Measurements from ENCODE around the gene ATP2A1. TPM values are rescaled to one million over a fixed set of nuclear protein-coding genes. Genes with fewer than 3 reads are reported as not detected.
A peak's percentile ranks its signal among the peaks of the same experiment; 100 is the strongest.

Gene ATP2A1
- total and polyA plus RNA-seq, 2 of the 13 experiments (the other 11 are each of a cell fraction or from before 2014, with no cell fraction given) = 3.2 to 12.5 TPM

- TF ChIP-seq AGO1 (IDR thresholded peaks at IDR 0.05; ENCODE audit: low read depth, low read length, poor library complexity, severe bottlenecking) (no peak), ZBTB7A (CRISPR knock-in tag; IDR thresholded peaks at IDR 0.05) (no peak), ELF1 (CRISPR knock-in tag; IDR thresholded peaks at IDR 0.05) (no peak), ZHX2 (IDR thresholded peaks at IDR 0.05; ENCODE audit: low read depth) (no peak), ZHX2 (CRISPR knock-in tag; IDR thresholded peaks at IDR 0.05; ENCODE audit: borderline replicate concordance) (no peak), JUN (CRISPR knock-in tag; IDR thresholded peaks at IDR 0.05) (no peak), SOX6 (IDR thresholded peaks at IDR 0.05) (no peak), SOX6 (CRISPR knock-in tag; IDR thresholded peaks at IDR 0.05) (no peak), ZFX (CRISPR knock-in tag; IDR thresholded peaks at IDR 0.05; ENCODE audit: low read depth) (peak; percentile 7; the same call in 1 of the 2 replicates)
- TF ChIP-seq, protein P1, sequence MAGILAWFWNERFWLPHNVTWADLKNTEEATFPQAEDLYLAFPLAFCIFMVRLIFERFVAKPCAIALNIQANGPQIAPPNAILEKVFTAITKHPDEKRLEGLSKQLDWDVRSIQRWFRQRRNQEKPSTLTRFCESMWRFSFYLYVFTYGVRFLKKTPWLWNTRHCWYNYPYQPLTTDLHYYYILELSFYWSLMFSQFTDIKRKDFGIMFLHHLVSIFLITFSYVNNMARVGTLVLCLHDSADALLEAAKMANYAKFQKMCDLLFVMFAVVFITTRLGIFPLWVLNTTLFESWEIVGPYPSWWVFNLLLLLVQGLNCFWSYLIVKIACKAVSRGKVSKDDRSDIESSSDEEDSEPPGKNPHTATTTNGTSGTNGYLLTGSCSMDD (CRISPR knock-in tag; IDR thresholded peaks at IDR 0.05) = no peak
Measured at GRCh38 chr16:28865001-28865688, 13.1 kb upstream of the ATP2A1 start (continued).

Data from HepG2 (cell line).